CD4-positive, alpha-beta T cell (primary cell): ENCODE data around the gene ME3. TPM values are rescaled to one million over a fixed set of nuclear protein-coding genes. Genes with fewer than 3 reads are reported as not detected.

Experiments
- ATAC-seq: fragments of 200-7000 bp; cut with Tn5 transposase; one replicate; pipeline ENCODE4 v1.10.0; 2022; ENCODE audit warnings: mild to moderate bottlenecking; ENCODE audit not compliant: poor library complexity
- CTCF ChIA-PET: fragments of 350-600 bp; sonication (Branson Sonifier 250); formaldehyde crosslinking; loops from one replicate; lab custom pipeline; 2021; ENCODE audit warnings: antibody characterized with exemption, inconsistent platforms; lab: Charles Lee
- POLR2A ChIA-PET: fragments of 350-600 bp; sonication (Branson Sonifier 250); formaldehyde crosslinking; loops from one replicate; lab custom pipeline; 2021; ENCODE audit warnings: antibody characterized with exemption, inconsistent platforms; lab: Charles Lee
- DNase-seq, 14 experiments: peaks; one replicate each; pipeline ENCODE4 v3.0.0-alpha.2; 2013 to 2020; ENCODE audit warnings: mixed read lengths in 2 of 14
- H3K27ac ChIP-seq, 2 donors: one replicate each; pipeline versions ENCODE4 v1.5.1 to v1.7.0; 2013; ENCODE audit warnings: low read length in 2 of 2, low read depth in 1 of 2, mild to moderate bottlenecking in 1 of 2
- H3K27me3 ChIP-seq, 2 experiments: 1 replicate in 1 of 2; 2 replicates in 1 of 2; pipeline versions ENCODE4 v1.6.1 to v1.7.0; 2013; ENCODE audit warnings: low read length in 2 of 2, control low read depth in 1 of 2, mild to moderate bottlenecking in 1 of 2, moderate library complexity in 1 of 2; ENCODE audit not compliant: insufficient read depth in 2 of 2, control insufficient read depth in 1 of 2
- H3K36me3 ChIP-seq: one replicate; pipeline ENCODE4 v1.6.1; 2013; ENCODE audit warnings: low read length, control low read depth; ENCODE audit not compliant: insufficient read depth
- H3K4me1 ChIP-seq: one replicate; pipeline ENCODE4 v1.6.1; 2013; ENCODE audit warnings: low read length, control low read depth; ENCODE audit not compliant: insufficient read depth
- H3K4me3 ChIP-seq: one replicate; pipeline ENCODE4 v1.5.1; 2013; ENCODE audit warnings: mild to moderate bottlenecking, low read length, moderate library complexity
- H3K9me3 ChIP-seq, 2 experiments: 1 replicate in 1 of 2; 2 replicates in 1 of 2; pipeline versions ENCODE4 v1.6.1 to v1.7.0; 2013; ENCODE audit warnings: low read length in 2 of 2, mild to moderate bottlenecking in 2 of 2, control low read depth in 1 of 2, moderate library complexity in 1 of 2; ENCODE audit not compliant: control insufficient read depth in 1 of 2, insufficient read depth in 1 of 2
- H3K27ac Mint-ChIP-seq: one replicate; pipeline ENCODE4 v1.8.0; 2020; ENCODE audit warnings: mixed read lengths
- H3K27me3 Mint-ChIP-seq: one replicate; pipeline ENCODE4 v1.8.0; 2021; ENCODE audit warnings: mixed read lengths
- H3K36me3 Mint-ChIP-seq: one replicate; pipeline ENCODE4 v1.8.0; 2021; ENCODE audit warnings: low read depth, mixed read lengths
- H3K4me1 Mint-ChIP-seq: one replicate; pipeline ENCODE4 v1.8.0; 2021; ENCODE audit warnings: low read depth, mixed read lengths
- H3K4me3 Mint-ChIP-seq: one replicate; pipeline ENCODE4 v1.8.0; 2020; ENCODE audit warnings: mild to moderate bottlenecking, mixed read lengths
- H3K9me3 Mint-ChIP-seq: one replicate; pipeline ENCODE4 v1.8.0; 2020; ENCODE audit warnings: mixed read lengths
- CTCF ChIP-seq: fragments of 200-600 bp; IDR thresholded peaks from one replicate; pipeline ENCODE4 v1.8.0; 2022; ENCODE audit warnings: antibody characterized with exemption, mild to moderate bottlenecking
- intact Hi-C, 2 experiments: fragments of 100-400 bp; cut with DNase I in 1 of 2; cut with micrococcal nuclease in 1 of 2; formaldehyde crosslinking; loops; one replicate each; pipeline versions ENCODE4 v1.15.1 to v1.9.0; 2023 to 2025; cut with DNase I, micrococcal nuclease
- total RNA-seq, 174 experiments: library from RNA in 2 of 174; stranded (reverse) in 2 of 174; gene quantifications; one replicate each; pipeline ENCODE4 v1.2.3 and lab custom pipeline; 2021 to 2026

Gene ME3
- total RNA-seq, 2 experiments from 2014 or later = 9.1 to 10.6 TPM

GRCh38 chr11:86719781-86720463 is 47.5 kb upstream of the ME3 start:
- Mint-ChIP-seq H3K27ac (no peak overlapping the region), H3K4me1 (no peaks in the 10 kb centered on the region)
- CTCF ChIA-PET = no interaction called here

GRCh38 chr11:86718999-86719398 is 46.6 kb upstream of the ME3 start:
- Mint-ChIP-seq H3K36me3 (no peaks in the 10 kb centered on the region), H3K27me3 (peaks cover 10% of the 10 kb centered on the region), H3K4me3 (no peak overlapping the region), H3K27ac (no peak overlapping the region), H3K4me1 (no peaks in the 10 kb centered on the region), H3K9me3 (peaks cover 5% of the 10 kb centered on the region)
- CTCF ChIA-PET = no interaction called here
- no peak for TF ChIP-seq CTCF
- DNase-seq (no peak), ATAC-seq (no peak)
- intact Hi-C loops = no loop called here
- Histone ChIP-seq H3K4me3 (no peak overlapping the region), H3K9me3 (no peaks in the 10 kb centered on the region), H3K36me3 (no peaks in the 10 kb centered on the region), H3K4me1 (no peaks in the 10 kb centered on the region), H3K27ac (no peak overlapping the region), H3K27me3 (no peaks in the 10 kb centered on the region)
- POLR2A ChIA-PET = no interaction called here

More at GRCh38 chr11:86719781-86720463, 47.5 kb upstream of the ME3 start:
- Mint-ChIP-seq H3K36me3 (no peaks in the 10 kb centered on the region), H3K9me3 (peaks cover 5% of the 10 kb centered on the region), H3K27me3 (peaks cover 10% of the 10 kb centered on the region), H3K4me3 (no peak overlapping the region)
- ATAC-seq = no peak
- intact Hi-C loops = no loop called here
- Histone ChIP-seq H3K9me3 (no peaks in the 10 kb centered on the region), H3K27me3 (no peaks in the 10 kb centered on the region), H3K4me1 (no peaks in the 10 kb centered on the region), H3K27ac (no peak overlapping the region), H3K4me3 (no peak overlapping the region), H3K36me3 (no peaks in the 10 kb centered on the region)
- DNase-seq = no peak
- TF ChIP-seq CTCF = no peak
- POLR2A ChIA-PET = no interaction called here

GRCh38 chr11:86718521-86718920 is 46.1 kb upstream of the ME3 start:
- Histone ChIP-seq H3K4me1 (no peaks in the 10 kb centered on the region), H3K9me3 (no peaks in the 10 kb centered on the region), H3K27ac (no peak overlapping the region), H3K27me3 (no peaks in the 10 kb centered on the region), H3K36me3 (no peaks in the 10 kb centered on the region), H3K4me3 (no peak overlapping the region)
- ATAC-seq = no peak
- no peak for DNase-seq
- no peaks in the 10 kb centered on the region for H3K4me1 Mint-ChIP-seq
- H3K9me3 Mint-ChIP-seq = peaks cover 5% of the 10 kb centered on the region
- TF ChIP-seq CTCF = no peak
- no peak overlapping the region for H3K27ac Mint-ChIP-seq
- ChIA-PET CTCF (no interaction called here), POLR2A (no interaction called here)
- intact Hi-C loops = no loop called here
- H3K36me3 Mint-ChIP-seq = no peaks in the 10 kb centered on the region
- peaks cover 10% of the 10 kb centered on the region for H3K27me3 Mint-ChIP-seq
- no peak overlapping the region for H3K4me3 Mint-ChIP-seq
